GM21390 (cell line): Measurements from ENCODE around the gene RAB20.
A peak's percentile ranks its signal among the peaks of the same experiment; 100 is the strongest.

Experiments used
- ATAC-seq: cut with Tn5 transposase; IDR thresholded peaks from one replicate; pipeline ENCODE4 v1.9.1; 2021; ENCODE audit not compliant: unreplicated experiment

The RAB20 gene

DNA sequence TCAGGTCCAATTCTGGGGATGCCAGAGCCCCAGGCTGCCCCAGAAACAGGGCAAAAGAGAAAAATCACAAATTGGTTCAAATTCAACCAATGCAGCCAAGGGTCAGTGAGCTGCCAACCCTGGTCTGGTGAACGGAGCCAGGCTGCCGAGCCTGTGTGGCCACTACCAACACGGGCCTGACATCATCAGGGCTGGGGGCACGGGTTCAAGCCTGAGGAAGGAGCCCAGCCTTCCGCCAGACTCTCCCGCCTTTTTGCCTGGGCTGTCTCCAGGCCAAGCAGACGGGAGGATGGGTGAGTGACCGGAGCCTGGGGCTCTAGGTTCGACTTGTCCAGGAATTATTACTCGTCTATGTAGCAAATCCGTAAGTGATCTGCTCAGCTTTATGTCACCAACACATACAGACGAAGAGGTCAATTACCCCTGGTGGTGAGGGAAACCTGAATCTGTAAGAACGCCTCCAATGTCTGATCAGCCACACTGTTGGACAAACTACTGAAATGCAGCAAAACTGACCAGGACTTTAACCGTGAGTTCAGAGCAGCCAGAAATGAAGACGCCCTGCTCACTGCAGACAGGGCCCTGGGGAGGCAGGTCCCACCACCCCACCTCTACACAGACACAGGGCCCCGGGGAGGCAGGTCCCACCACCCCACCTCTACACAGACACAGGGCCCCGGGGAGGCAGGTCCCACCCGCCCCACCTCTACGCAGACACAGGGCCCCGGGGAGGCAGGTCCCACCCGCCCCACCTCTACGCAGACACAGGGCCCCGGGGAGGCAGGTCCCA lies 31.8 kb downstream of the RAB20 start:
- no peak for ATAC-seq

- ATAC-seq = no peak
Measured at GRCh38 chr13:110528911-110529310, 32.6 kb downstream of the RAB20 start.

DNA sequence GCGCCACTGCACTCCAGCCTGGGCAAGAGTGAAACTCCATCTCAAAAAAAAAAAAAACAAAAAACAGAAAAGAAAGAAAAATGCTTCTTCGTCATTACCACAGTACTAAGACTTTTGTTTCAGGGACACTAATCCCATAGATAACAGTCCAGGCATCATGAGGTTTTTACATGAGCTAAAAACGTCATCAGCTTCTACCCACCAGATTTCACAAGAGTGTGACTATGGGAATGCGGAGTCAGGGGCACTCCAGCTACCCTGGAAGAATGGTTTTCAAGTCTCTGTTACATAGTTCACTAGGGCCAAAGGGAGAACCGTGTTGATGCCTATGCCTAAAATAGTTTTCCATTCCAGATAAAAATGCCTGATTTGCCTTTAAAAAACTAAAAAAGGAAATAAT lies 33.2 kb downstream of the RAB20 start:
- no peak for ATAC-seq

DNA sequence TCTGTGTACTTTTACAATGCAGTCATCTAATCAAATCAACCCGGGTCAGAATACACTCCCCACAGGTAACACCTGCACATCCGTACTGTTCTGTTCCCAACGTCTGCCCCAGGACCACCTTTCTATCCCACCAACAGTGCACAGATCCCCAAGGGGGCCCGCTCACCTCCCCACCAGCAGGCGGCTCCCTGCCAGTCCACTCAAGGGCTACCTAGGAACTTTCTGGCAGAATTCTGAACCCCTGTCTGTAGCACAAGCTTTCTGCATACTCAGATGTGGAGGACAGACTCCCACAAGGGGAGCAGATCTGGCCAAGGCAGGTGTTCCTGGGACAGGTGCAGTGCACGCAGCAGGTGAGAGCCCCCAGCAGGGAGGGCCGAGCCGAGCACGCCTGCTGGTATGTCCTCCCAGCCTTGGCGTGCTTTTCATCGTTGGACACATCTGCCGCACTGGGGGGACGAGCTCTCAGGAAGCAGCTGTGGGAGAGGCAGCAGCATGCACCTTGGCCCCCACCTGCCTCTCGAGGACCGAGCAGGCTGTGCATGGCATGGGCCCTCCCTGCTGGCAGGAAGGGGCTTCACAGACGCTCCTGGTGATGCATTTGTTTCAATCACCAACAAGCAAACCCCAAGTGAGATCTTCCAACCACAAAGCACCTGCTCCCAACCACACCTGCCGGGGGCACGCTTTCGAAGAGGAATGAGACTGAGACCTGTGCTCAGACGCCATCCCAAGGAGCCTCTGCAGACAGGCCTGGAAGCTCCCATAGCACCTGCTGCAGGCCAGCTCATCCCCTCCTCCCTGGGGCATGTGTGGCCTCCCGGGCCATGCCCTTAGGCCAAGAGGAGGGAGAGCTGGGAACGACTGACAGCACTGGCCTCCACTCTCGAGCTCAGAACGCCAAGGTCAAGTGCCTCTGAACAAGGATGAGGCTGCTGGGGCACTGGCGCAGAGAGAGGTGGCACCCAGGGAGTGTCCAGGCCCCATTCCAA lies 35.9 kb downstream of the RAB20 start:
- peak; percentile 63 for ATAC-seq

DNA sequence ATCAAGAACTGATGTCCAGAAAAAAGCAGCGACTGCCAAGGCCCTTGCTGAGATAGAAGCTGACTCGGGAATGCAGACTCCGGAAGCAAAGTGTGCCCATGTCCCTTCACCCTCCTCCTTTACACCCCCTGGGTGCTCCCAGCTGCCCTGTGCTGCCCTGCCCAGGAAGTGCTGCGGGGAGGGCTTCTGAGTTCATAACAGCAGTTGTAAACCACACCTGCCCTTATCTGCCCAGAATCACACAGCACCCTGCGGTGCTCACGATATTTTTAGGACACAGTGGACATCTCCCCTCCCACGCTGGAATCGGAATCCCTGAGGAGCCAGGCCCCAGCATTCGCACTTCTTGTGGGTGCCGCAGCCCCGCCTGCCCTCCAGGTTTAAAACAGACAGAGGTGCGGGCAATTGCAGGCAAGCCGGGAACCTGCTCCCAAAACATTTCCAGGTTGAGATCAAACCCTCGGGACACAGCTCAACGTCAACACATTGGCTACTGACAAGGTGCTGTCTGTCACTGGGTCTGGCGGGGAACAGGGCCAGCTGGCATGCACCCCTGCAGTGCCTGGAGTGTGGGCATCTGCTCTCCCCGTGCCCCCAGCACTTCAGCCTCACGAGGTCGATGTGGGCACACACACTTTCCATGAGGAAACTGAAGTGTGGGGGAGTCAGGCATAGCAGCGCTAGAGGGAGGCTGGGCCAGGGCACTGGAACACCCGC lies 36.8 kb downstream of the RAB20 start:
- no peak for ATAC-seq

- no peak for ATAC-seq
Measured at GRCh38 chr13:110523838-110524540, 37.5 kb downstream of the RAB20 start.

DNA sequence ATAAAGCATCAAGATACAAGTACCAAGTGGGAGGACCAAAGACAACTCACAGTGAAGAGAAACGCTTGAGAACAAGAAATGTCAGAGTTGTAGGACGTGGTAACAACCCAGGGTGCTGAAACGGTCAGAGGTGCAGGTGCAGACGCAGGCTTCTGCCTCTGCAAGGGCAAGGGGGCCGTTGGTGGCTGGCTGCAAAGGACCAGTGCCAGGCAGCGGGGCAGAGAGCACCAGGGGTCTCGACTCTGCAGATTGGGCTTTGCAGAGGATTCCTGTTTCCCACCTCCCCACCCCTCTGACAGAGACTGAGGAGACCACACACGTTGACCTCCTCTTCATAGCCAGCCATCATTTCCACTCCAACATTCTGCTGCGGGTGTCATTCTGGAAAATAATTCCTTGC lies 38.3 kb downstream of the RAB20 start:
- ATAC-seq = no peak

DNA sequence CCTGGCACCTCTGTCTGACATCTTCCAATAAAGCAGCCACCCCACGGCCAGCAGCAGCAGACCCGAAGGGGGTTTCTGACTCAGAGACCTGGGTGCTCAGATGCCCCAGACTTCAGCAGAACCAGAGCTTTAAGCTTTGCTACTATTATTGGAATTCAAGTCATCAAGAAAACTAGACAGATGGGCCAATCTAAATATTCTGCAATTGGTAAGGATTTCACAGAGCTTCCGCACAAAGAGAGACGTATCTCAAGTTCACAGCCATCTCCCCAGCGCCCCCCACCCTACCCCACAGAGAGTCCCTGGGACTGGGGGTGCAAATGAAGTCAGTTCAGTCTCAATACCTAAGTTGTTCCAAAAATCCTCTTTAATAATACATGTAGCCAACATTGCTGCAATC lies 38.8 kb downstream of the RAB20 start:
- no peak for ATAC-seq

DNA sequence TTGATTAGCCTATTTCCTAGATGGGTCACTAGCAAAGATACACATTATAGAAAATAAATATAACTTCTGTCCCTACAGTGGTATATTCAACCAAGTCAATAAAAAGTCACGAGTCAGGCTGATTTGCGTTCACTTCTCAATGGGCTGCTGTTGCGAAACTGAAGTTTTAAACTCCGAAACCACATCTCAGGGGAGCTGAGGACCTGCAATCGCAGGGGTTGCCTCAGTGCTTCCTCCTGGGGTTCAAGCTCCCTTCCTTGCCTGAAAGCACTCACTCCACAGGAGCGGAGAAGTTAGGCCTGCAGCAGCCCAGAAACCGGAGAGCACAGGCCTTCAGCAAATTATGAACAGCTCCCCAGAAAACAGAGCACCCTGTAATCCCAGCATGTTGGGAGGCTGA lies 39.6 kb downstream of the RAB20 start:
- peak; percentile 56 for ATAC-seq

- ATAC-seq = no peak
Measured at GRCh38 chr13:110521296-110521680, 40.2 kb downstream of the RAB20 start.

GRCh38 chr13:110520431-110521295 lies 40.9 kb downstream of the RAB20 start:
- no peak for ATAC-seq

GRCh38 chr13:110519506-110519905 lies 42.0 kb downstream of the RAB20 start:
- no peak for ATAC-seq

DNA sequence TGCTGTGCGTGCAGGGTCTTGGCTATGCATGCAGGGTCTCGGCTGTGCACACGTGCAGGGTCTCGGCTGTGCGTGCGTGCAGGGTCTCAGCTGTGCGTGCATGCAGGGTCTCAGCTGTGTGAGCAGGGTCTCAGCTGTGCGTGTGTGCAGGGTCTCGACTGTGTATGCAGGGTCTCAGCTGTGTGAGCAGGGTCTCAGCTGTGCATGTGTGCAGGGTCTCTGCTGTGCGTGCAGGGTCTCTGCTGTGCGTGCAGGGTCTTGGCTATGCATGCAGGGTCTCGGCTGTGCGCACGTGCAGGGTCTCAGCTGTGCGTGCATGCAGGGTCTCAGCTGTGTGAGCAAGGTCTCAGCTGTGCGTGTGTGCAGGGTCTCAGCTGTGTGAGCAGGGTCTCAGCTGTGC lies 42.5 kb downstream of the RAB20 start:
- ATAC-seq = no peak

DNA sequence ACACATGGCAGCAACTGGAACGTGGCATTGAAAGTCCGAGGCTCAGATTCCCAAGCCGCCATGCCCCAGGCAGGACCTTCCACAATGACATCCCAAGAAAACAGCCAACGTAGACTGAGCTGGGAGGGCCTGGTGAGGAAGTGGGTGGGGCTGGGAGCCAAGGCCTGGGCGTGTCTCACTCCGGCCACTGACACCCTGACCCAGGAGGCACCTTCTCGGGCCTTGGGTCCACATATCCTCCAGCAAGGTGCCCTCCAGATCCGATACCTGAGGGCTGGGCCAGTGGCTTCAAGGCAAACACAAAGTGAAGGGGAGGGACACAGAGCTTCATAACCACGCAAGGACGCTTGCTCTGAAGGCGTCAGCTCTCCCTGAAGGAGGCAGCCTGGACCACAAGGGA lies 43.0 kb downstream of the RAB20 start:
- ATAC-seq = no peak

GRCh38 chr13:110518226-110518525 lies 43.3 kb downstream of the RAB20 start:
- ATAC-seq = no peak

DNA sequence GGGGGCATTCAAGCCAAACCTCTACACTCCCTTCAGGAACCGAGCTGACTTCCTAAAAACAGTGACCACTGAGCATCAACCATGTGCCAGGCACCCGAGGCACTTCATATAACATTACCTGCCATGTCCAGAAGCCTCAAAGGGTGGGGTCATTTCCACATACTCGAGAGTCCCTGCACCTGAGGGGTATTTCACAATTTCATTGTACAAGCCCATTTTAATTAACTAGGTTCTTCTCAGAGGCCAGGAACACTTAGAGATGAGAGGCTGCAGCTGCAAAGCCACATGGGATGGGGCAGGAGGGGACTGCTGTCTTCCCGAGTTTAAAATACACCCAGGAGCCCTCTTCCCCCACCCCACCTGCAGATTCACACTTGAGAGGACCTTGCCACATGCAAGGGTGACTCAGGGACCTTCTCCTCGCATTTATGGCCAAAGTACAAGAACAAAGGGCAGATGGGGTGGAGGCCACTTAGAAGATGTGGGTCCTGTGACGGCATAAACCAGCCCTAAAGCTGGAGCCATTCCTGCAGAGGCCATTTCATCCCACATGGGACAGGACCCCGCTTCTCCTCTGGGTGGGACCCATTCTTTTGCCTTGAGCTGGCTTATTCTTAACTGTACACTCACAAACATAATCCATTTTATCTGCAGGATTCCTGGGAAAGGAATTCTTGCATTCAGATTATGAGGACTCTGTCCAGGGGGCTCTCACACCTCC lies 43.9 kb downstream of the RAB20 start:
- no peak for ATAC-seq

GRCh38 chr13:110516500-110516899 lies 45.0 kb downstream of the RAB20 start:
- ATAC-seq = no peak

DNA sequence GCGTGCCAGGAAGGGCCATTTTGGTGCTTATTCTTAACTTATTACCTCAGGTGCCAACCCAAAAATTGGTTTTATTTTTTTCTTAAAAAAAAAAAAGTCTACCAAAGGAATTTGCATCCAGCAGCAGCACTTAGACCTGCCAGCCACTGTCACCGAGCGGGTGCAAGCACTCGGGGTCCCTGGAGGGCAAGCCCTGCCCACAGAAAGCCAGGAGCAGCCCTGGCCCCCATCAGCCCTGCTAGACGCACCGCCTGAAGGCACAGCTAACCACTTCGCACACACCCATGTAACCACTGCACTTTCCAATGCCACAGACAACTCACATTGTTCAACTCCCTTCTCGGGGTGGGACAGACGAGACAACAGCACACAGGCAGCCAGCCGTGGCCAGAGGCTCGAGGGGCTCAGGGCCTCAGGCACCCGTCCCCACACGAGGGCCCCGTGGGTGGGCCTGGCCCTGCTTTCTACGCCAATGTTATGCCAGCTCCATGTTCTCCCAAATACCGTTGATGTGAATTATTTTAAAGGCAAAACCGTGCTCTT lies 49.3 kb downstream of the RAB20 start:
- ATAC-seq = no peak

GRCh38 chr13:110511509-110512181 lies 49.9 kb downstream of the RAB20 start:
- ATAC-seq = no peak
